ENCODE data around the gene RPRML.
A peak's percentile ranks its signal among the peaks of the same experiment; 100 is the strongest.

Gene RPRML

GRCh38 chr17:46947216-46947615, 31.8 kb downstream of the RPRML start:
- DNase-seq (ENCODE audit: low read depth in 1 of 2, low spot score in 1 of 2) = no peak

GRCh38 chr17:46944931-46945330, 34.1 kb downstream of the RPRML start:
- no peak for DNase-seq (ENCODE audit: low read depth in 1 of 2, low spot score in 1 of 2)

GRCh38 chr17:46943501-46944393, 35.3 kb downstream of the RPRML start:
- no peak for DNase-seq (ENCODE audit: low read depth in 1 of 2, low spot score in 1 of 2)

- DNase-seq (ENCODE audit: low read depth in 1 of 2, low spot score in 1 of 2) = no peak
Measured at GRCh38 chr17:46943218-46943500, 35.9 kb downstream of the RPRML start.

GRCh38 chr17:46942441-46943217, 36.4 kb downstream of the RPRML start:
- DNase-seq (ENCODE audit: low read depth in 1 of 2, low spot score in 1 of 2) = peak in 1 of 2 donors; percentile 25

GRCh38 chr17:46940692-46941404, 38.2 kb downstream of the RPRML start:
- peak in 1 of 2 donors; percentile 61 for DNase-seq (ENCODE audit: low read depth in 1 of 2, low spot score in 1 of 2)

GRCh38 chr17:46935658-46936266, 43.3 kb downstream of the RPRML start:
- no peak for DNase-seq (ENCODE audit: low read depth in 1 of 2, low spot score in 1 of 2)

GRCh38 chr17:46931596-46931995, 47.5 kb downstream of the RPRML start:
- no peak for DNase-seq (ENCODE audit: low read depth in 1 of 2, low spot score in 1 of 2)

- DNase-seq (ENCODE audit: low read depth in 1 of 2, low spot score in 1 of 2) = no peak
Measured at GRCh38 chr17:46930051-46930450, 49.0 kb downstream of the RPRML start.

- no peak for DNase-seq (ENCODE audit: low read depth in 1 of 2, low spot score in 1 of 2)
Measured at GRCh38 chr17:46929413-46929812, 49.6 kb downstream of the RPRML start.

- DNase-seq (ENCODE audit: low read depth in 1 of 2, low spot score in 1 of 2) = no peak
Measured at GRCh38 chr17:46928467-46929261, 50.4 kb downstream of the RPRML start.

All from activated CD4-positive, alpha-beta T cell treated with anti-CD3 and anti-CD28 coated beads, Interleukin-2, amount 50 U/mL, for 24 hours (primary cell).